IPS-15b (cell line): ENCODE data around the gene SHE.
"Not testable (repeated sequence)": the region's sequence is repeated elsewhere in the genome, so short reads cannot be mapped to it uniquely, and the experiment has no call there.

Experiments used
- H3K27me3 ChIP-seq: one replicate; pipeline ENCODE4 v1.6.1; 2013; ENCODE audit warnings: low read length; ENCODE audit not compliant: control insufficient read depth, insufficient read depth
- H3K36me3 ChIP-seq: one replicate; pipeline ENCODE4 v1.6.1; 2013; ENCODE audit warnings: low read length; ENCODE audit not compliant: control insufficient read depth, insufficient read depth
- H3K4me1 ChIP-seq: one replicate; pipeline ENCODE4 v1.6.1; 2013; ENCODE audit warnings: mild to moderate bottlenecking, low read length; ENCODE audit not compliant: control insufficient read depth, insufficient read depth
- H3K4me3 ChIP-seq: one replicate; pipeline ENCODE4 v1.5.1; 2013; ENCODE audit warnings: low read depth, low read length
- H3K9ac ChIP-seq: one replicate; pipeline ENCODE4 v1.6.1; 2013; ENCODE audit warnings: low read depth, mild to moderate bottlenecking, low read length
- H3K9me3 ChIP-seq: one replicate; pipeline ENCODE4 v1.6.1; 2013; ENCODE audit warnings: mild to moderate bottlenecking, low read length; ENCODE audit not compliant: control insufficient read depth, insufficient read depth

SHE gene

GRCh38 chr1:154533952-154534844, 32.0 kb upstream of the SHE start:
- H3K9me3 ChIP-seq, result no peaks in the 10 kb centered on the region
- H3K4me3 ChIP-seq, result no peak overlapping the region
- no peak overlapping the region for H3K9ac ChIP-seq
- H3K27me3 ChIP-seq, result no peaks in the 10 kb centered on the region
- no peaks in the 10 kb centered on the region for H3K4me1 ChIP-seq
- H3K36me3 ChIP-seq, result no peaks in the 10 kb centered on the region

GRCh38 chr1:154531950-154532349, 29.7 kb upstream of the SHE start:
- H3K36me3 ChIP-seq, H3K9me3 ChIP-seq, H3K4me3 ChIP-seq, H3K9ac ChIP-seq, H3K4me1 ChIP-seq, H3K27me3 ChIP-seq: not testable (repeated sequence)

DNA sequence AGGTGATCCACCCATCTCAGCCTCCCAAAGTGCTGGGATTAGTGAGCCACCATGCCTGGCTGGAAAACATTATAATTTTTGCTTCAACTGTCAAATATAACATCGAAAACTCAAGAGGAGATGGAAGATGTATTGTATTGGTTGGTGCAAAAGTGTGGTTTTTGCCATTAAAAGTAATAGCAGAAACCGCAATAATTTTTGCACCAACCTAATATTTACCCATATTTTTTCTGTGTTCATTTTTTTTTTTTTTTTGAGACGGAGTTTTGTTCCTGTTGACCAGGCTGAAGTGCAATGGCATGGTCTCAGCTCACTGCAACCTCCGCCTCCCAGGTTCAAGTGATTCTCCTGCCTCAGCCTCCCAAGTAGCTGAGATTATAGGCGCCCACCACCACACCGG, 27.1 kb upstream of the SHE start:
- no peaks in the 10 kb centered on the region for H3K27me3 ChIP-seq

GRCh38 chr1:154527192-154527591, 25.0 kb upstream of the SHE start:
- H3K9me3 ChIP-seq, result no peaks in the 10 kb centered on the region
- no peaks in the 10 kb centered on the region for H3K4me1 ChIP-seq
- H3K36me3 ChIP-seq, result no peaks in the 10 kb centered on the region
- H3K4me3 ChIP-seq, result no peak overlapping the region
- no peaks in the 10 kb centered on the region for H3K27me3 ChIP-seq
- H3K9ac ChIP-seq, result no peak overlapping the region

More for the DNA sequence above, 27.1 kb upstream of the SHE start:
- Histone ChIP-seq H3K9ac (no peak overlapping the region), H3K9me3 (no peaks in the 10 kb centered on the region), H3K4me3 (no peak overlapping the region), H3K36me3 (no peaks in the 10 kb centered on the region), H3K4me1 (no peaks in the 10 kb centered on the region)

- Histone ChIP-seq H3K9me3 (no peaks in the 10 kb centered on the region), H3K4me1 (no peaks in the 10 kb centered on the region), H3K4me3 (no peak overlapping the region), H3K9ac (no peak overlapping the region), H3K27me3 (no peaks in the 10 kb centered on the region), H3K36me3 (no peaks in the 10 kb centered on the region)
Observed at GRCh38 chr1:154524881-154525280, 22.7 kb upstream of the SHE start.

DNA sequence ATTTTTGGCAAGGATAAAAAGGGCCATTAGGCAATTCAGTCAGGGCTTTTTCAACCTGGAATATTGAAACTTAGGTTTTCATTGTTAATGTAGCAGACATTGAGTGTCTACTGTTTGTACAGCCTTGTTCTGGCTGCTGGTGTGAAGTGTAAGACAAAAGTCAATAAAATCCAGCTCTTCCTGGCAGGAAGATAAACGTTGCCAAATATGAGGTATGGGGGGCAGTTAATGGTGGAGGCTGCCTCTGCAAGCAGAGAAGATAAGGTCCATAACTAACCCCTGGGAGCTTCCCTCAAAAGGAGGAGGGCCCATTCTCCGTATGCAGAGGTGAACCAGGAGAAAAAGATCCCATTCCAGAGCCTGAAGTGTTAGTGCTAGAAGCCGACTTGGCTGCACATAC, 19.5 kb upstream of the SHE start:
- Histone ChIP-seq H3K4me1 (no peaks in the 10 kb centered on the region), H3K27me3 (no peaks in the 10 kb centered on the region), H3K9me3 (no peaks in the 10 kb centered on the region), H3K36me3 (no peaks in the 10 kb centered on the region), H3K9ac (no peak overlapping the region), H3K4me3 (no peak overlapping the region)

DNA sequence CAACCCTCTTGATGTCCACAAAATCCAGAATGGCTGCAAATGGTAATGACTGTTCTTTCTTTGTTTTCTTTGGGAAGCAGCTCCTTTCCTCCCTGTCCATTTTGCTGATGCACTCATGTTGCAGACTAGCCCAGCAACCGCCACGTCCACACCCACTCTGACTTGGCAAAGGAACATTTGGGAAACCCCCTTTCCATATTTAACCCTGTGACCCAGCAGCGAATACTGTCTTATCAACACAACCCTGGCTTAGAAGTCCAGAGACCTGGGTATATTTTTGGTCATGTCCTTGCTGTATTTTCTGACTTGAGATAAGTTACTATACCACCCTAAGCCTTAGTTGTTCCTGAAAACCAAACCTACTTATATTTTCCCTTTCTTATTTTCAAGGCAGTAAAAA, 18.1 kb upstream of the SHE start:
- Histone ChIP-seq H3K4me3 (no peak overlapping the region), H3K36me3 (no peaks in the 10 kb centered on the region), H3K27me3 (no peaks in the 10 kb centered on the region), H3K9ac (no peak overlapping the region), H3K9me3 (no peaks in the 10 kb centered on the region), H3K4me1 (no peaks in the 10 kb centered on the region)

GRCh38 chr1:154519591-154519991, 17.4 kb upstream of the SHE start:
- H3K9me3 ChIP-seq, result no peaks in the 10 kb centered on the region
- no peak overlapping the region for H3K4me3 ChIP-seq
- no peaks in the 10 kb centered on the region for H3K4me1 ChIP-seq
- H3K9ac ChIP-seq, result no peak overlapping the region
- no peaks in the 10 kb centered on the region for H3K36me3 ChIP-seq
- H3K27me3 ChIP-seq, result no peaks in the 10 kb centered on the region

DNA sequence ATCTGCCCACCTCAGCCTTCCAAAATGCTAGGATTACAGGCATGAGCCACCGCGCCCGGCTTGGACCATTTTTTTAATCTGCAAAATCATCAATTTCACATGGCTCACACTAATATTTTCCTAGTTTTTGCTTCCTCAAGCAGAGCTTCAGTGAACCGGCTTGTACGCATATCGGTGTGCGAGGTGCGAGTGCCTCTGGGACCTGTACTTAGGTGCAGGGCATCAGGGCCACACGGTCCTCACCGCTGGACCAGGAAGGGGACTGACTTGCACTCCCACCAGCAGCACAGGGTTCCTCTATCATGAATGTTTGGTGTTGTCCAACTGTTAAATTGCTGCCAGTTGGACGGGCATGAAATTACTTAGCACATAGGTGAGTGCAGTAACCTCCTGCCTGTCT, 15.4 kb upstream of the SHE start:
- Histone ChIP-seq H3K9me3 (no peaks in the 10 kb centered on the region), H3K36me3 (no peaks in the 10 kb centered on the region), H3K4me3 (no peak overlapping the region), H3K27me3 (no peaks in the 10 kb centered on the region), H3K4me1 (no peaks in the 10 kb centered on the region), H3K9ac (no peak overlapping the region)

- Histone ChIP-seq H3K9ac (no peak overlapping the region), H3K27me3 (no peaks in the 10 kb centered on the region), H3K4me1 (no peaks in the 10 kb centered on the region), H3K9me3 (no peaks in the 10 kb centered on the region), H3K4me3 (no peak overlapping the region), H3K36me3 (no peaks in the 10 kb centered on the region)
Observed at GRCh38 chr1:154514066-154514553, 11.9 kb upstream of the SHE start.

- Histone ChIP-seq H3K9me3 (no peaks in the 10 kb centered on the region), H3K36me3 (no peaks in the 10 kb centered on the region), H3K9ac (no peak overlapping the region), H3K4me3 (no peak overlapping the region), H3K4me1 (no peaks in the 10 kb centered on the region), H3K27me3 (peaks cover 4% of the 10 kb centered on the region)
Observed at GRCh38 chr1:154512760-154513159, 10.5 kb upstream of the SHE start.

GRCh38 chr1:154503898-154504297, 1.7 kb upstream of the SHE start:
- H3K4me3 ChIP-seq, result no peak overlapping the region
- H3K27me3 ChIP-seq, result peaks cover 74% of the 10 kb centered on the region

More at GRCh38 chr1:154503898-154504297, 1.7 kb upstream of the SHE start:
- Histone ChIP-seq H3K9me3 (peaks cover 4% of the 10 kb centered on the region), H3K4me1 (no peaks in the 10 kb centered on the region), H3K36me3 (no peaks in the 10 kb centered on the region), H3K9ac (no peak overlapping the region)
